Astrocyte of the cerebellum (primary cell): ENCODE data around the gene XRCC1.
"Not testable (repeated sequence)": the region's sequence is repeated elsewhere in the genome, so short reads cannot be mapped to it uniquely, and the experiment has no call there.

Source experiments
- DNase-seq: peaks from one replicate; pipeline ENCODE4 v3.0.0-alpha.2; 2011; ENCODE audit warnings: low read depth
- H3K4me3 ChIP-seq: 2 replicates; pipeline ENCODE4 v1.5.1; 2011; ENCODE audit warnings: mild to moderate bottlenecking, low read depth, low read length, moderate library complexity
- in situ Hi-C: cut with HindIII; loops from 2 replicates; pipeline ENCODE4 v1.10.0; 2017; ENCODE audit warnings: low sequenced_read_pairs
- TF ChIP-seq, protein P1 (sequence below): IDR thresholded peaks from 2 replicates; pipeline ENCODE4 v1.5.1; 2012; ENCODE audit warnings: low read length, low read depth, moderate library complexity, mild to moderate bottlenecking; ENCODE audit errors: missing control alignments

Gene XRCC1

DNA sequence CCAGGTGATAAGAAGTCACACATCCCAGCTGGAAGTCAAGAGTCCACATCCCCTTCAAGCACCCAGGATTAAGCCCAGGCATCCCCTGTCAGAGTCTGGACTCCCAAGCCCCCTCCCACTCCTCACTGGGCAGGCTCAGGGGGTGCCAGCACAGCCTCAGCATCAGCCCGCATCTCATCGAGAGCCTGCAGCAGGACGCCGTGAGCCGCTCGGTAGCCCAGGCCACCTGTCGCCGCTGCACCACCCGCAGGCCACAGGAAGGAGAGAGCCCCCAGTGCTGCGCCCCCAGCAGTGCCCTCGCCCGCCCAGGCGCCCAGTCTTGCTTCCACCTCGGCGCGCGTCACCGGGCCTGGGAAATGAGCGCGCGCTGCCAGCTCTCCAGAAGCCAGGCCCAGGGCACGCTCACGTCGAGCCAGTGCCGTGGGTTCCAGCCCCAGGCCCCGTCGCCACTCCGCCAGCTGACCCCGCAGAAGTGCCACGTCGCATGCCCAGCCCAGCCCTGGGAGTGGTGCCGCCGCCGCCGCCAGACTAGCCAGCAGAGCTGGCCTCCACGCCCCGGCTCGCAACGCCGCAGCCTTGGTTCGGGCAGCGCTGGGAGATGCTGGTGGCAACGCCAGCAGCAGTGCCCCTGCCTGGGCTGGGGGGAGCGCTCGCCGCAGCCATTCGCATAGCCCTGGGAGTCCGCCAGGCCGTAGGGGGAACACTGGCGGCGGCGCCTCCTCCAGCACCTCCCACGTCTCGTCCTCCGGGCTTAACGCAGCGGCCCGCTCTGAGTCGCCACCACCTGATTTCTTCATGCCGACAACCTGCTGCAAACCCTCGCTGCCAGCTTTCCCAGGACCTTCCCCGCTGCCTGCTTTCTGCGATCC is 16.8 kb upstream of the XRCC1 start:
- in situ Hi-C loops = no loop called here
- no peak for DNase-seq
- H3K4me3 ChIP-seq = no peak overlapping the region
- TF ChIP-seq, protein P1, sequence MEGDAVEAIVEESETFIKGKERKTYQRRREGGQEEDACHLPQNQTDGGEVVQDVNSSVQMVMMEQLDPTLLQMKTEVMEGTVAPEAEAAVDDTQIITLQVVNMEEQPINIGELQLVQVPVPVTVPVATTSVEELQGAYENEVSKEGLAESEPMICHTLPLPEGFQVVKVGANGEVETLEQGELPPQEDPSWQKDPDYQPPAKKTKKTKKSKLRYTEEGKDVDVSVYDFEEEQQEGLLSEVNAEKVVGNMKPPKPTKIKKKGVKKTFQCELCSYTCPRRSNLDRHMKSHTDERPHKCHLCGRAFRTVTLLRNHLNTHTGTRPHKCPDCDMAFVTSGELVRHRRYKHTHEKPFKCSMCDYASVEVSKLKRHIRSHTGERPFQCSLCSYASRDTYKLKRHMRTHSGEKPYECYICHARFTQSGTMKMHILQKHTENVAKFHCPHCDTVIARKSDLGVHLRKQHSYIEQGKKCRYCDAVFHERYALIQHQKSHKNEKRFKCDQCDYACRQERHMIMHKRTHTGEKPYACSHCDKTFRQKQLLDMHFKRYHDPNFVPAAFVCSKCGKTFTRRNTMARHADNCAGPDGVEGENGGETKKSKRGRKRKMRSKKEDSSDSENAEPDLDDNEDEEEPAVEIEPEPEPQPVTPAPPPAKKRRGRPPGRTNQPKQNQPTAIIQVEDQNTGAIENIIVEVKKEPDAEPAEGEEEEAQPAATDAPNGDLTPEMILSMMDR = no peak

GRCh38 chr19:43589678-43590077 is 14.4 kb upstream of the XRCC1 start:
- no peak overlapping the region for H3K4me3 ChIP-seq
- DNase-seq = no peak
- TF ChIP-seq, protein P1 = no peak
- in situ Hi-C loops = no loop called here

DNA sequence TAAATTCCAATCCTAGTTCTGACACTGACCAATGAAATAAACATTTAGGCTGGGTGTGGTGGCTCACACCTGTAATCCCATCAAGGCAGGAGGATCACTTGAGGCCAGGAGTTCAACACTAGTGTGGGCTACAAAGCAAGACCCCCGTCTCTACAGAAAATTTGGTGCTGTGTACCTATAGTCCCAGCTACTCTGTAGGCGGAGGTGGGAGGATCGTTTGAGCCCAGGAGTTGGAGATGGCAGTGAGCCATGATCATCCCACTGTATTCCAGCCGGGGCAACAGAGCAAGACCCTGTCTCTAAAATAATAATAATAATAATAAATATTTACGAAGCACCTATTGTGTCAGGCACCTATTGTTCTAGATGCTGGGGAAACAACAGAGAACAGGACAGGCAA is 13.9 kb upstream of the XRCC1 start:
- in situ Hi-C loops = no loop called here
- TF ChIP-seq, protein P1 = no peak
- DNase-seq = no peak
- H3K4me3 ChIP-seq = no peak overlapping the region

DNA sequence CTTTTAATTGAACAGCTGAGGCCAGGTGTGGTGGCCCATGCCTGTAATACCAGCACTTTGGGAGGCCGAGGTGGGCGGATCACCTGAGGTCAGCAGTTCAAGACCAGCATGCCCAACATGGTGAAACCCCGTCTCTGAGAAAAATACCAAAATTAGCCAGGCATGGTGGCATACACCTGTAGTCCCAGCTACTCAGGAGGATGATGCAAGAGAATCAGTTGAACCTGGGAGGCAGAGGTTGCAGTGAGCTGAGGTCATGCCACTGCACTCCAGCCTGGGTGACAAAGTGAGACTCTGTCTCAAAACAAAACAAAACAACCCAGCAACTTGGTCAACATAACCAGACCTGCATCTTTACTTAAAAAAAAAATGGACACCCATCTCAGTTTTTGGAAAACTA is 11.7 kb upstream of the XRCC1 start:
- in situ Hi-C loops, H3K4me3 ChIP-seq, DNase-seq: not testable (repeated sequence)

DNA sequence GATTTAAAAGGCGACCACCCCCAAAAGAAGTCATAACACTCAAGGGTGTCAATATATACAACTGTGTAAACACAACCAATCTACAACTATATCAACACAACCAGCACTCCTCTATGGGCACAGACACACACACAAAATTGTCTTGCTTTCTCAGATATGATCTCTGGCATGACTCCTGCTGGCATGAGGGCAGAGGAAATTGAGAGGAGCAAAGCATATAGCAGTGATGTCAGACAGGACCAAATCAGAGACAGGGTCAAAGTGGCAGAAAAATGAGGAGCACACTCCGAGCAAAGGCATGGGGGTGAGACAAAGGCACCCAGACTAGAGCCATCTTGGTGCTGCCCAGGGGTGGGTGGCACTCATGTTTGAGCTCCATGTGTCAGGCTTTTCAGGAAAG is 11.0 kb upstream of the XRCC1 start:
- in situ Hi-C loops = no loop called here
- no peak for DNase-seq
- H3K4me3 ChIP-seq = no peak overlapping the region
- TF ChIP-seq, protein P1 = no peak

- H3K4me3 ChIP-seq = no peak overlapping the region
- TF ChIP-seq, protein P1 = no peak
- in situ Hi-C loops = no loop called here
- no peak for DNase-seq
These were observed 9.2 kb upstream of the XRCC1 start for GRCh38 chr19:43584484-43584883.

- H3K4me3 ChIP-seq = no peak overlapping the region
- in situ Hi-C loops = no loop called here
- no peak for DNase-seq
- TF ChIP-seq, protein P1 = no peak
These were observed 7.2 kb upstream of the XRCC1 start for GRCh38 chr19:43582495-43582894.
